Activated T-helper 2 cell treated with anti-CD3 and anti-CD28 coated beads, Interferon-gamma antibody, Interleukin-2, Interleukin-4, amounts not matched to agents 10 μg/mL and 5 μg/mL and 100 μg/mL, durations not matched to agents 14 hours and 24 hours and 36 hours (primary cell): ENCODE data around the gene GAPDHS. TPM values are rescaled to one million over a fixed set of nuclear protein-coding genes. Genes with fewer than 3 reads are reported as not detected.

Experiments
- DNase-seq: peaks from one replicate; pipeline ENCODE4 v3.0.0; 2021; ENCODE audit warnings: low spot score
- H3K27ac Mint-ChIP-seq: one replicate; pipeline ENCODE4 v1.8.0; 2021; ENCODE audit warnings: mixed read lengths
- H3K27me3 Mint-ChIP-seq: one replicate; pipeline ENCODE4 v1.8.0; 2021; ENCODE audit warnings: low read depth, mixed read lengths
- H3K36me3 Mint-ChIP-seq: one replicate; pipeline ENCODE4 v1.8.0; 2021; ENCODE audit warnings: low read depth, mixed read lengths
- H3K4me1 Mint-ChIP-seq: one replicate; pipeline ENCODE4 v1.8.0; 2021; ENCODE audit warnings: low read depth, mixed read lengths
- H3K4me3 Mint-ChIP-seq: one replicate; pipeline ENCODE4 v1.8.0; 2021; ENCODE audit warnings: low read depth, mild to moderate bottlenecking, moderate library complexity, mixed read lengths
- H3K9me3 Mint-ChIP-seq: one replicate; pipeline ENCODE4 v1.8.0; 2021; ENCODE audit warnings: mixed read lengths
- intact Hi-C: fragments of 100-400 bp; cut with micrococcal nuclease; formaldehyde crosslinking; loops from one replicate; pipeline ENCODE4 v1.15.1; 2023
- total RNA-seq: library from RNA; stranded (reverse); gene quantifications from 2 replicates; pipeline ENCODE4 v1.2.3, GENCODE V29; 2022

Gene GAPDHS
- total RNA-seq, 1 donor from 2014 or later: not detected

DNA sequence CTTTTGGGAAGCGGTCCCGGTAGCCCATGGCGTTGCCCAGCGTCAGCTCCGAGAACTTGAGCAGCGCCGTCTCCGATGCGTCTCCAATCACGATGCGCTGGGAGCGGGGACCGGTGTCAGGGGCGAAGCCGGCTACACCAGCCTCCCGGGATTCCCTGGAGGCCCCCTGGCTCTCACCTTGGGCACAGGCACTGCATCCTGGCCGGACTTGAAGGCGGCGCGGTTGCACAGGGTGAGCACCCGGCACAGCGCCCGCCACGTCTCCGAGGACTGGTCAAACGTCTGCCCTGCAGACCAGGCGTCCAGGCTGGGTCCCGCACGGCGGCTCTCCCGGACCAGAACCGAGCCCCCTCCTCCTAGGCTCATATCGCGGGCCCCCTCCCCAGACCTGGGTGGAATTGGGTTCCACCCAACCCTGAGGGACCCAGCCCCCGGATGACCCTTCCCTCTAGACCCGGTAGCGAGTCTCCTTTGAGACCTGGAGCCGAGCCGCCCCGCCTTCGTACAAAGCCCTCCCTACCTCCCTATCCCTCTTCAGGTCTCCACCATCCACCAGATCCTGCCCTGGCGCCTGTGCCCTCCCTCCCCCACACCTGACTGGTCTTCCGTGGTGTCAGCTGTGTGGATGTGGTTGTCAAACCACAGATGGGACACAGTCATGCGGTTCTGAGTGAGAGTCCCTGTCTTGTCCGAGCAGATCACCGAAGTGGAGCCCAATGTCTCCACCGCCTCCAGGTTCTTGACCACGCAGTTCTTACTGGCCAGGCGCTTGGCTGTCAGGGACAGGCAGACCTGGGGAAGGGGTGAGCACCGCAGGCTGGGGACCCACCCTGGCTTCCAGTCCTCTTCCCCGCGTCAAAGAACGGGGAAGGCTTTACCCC lies 25.4 kb downstream of the GAPDHS start:
- H3K4me1 Mint-ChIP-seq: peaks cover 2% of the 10 kb centered on the region
- peaks cover 34% of the 10 kb centered on the region for H3K27me3 Mint-ChIP-seq
- no peak for DNase-seq
- intact Hi-C loops: loop anchor here (10.0 kb wide), 1 partner anchor 136 kb away; no protein-coding TSS in a partner anchor
- no peaks in the 10 kb centered on the region for H3K36me3 Mint-ChIP-seq
- no peaks in the 10 kb centered on the region for H3K9me3 Mint-ChIP-seq
- H3K27ac Mint-ChIP-seq: no peak overlapping the region
- H3K4me3 Mint-ChIP-seq: no peak overlapping the region

DNA sequence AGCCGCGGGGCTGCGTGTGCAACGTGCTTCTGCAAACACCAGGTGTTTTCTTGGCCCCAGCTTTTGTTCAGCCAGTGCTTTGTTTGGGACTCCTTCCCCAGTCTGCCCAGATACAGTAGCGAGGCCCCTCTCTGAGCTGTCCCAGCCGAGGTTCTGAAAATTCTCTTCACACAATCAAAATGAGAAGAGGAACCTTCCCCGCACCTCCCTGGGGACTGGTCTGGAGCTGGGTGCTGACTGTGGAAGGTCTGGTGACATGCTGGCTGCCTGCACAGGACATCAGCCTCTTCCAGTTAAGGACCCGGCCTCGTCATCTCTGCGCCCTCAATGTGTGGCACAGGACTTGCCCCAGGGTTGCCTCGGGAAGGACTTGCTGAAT lies 26.0 kb downstream of the GAPDHS start:
- Mint-ChIP-seq H3K27me3 (peaks cover 34% of the 10 kb centered on the region), H3K9me3 (no peaks in the 10 kb centered on the region), H3K36me3 (no peaks in the 10 kb centered on the region), H3K4me1 (peaks cover 2% of the 10 kb centered on the region), H3K4me3 (no peak overlapping the region), H3K27ac (no peak overlapping the region)
- no peak for DNase-seq
- intact Hi-C loops: loop anchor here (10.0 kb wide), 1 partner anchor 136 kb away; no protein-coding TSS in a partner anchor

DNA sequence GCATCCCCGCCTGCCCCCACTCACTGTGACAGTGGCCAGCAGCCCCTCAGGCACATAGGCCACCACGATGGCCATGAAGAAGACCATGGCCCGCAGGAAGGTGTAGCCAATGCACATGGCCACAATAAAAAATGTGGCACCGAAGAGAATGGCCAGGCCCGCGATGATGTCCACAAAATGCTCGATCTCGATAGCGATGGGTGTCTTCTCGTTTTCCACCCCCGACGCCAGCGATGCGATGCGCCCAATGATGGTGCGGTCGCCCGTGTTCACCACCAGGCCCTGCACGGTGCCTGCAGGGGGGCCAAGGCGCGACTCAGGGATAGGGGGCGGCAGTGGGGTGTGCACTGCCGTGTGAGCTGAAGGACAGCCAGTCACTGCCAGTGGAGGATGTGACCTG lies 26.5 kb downstream of the GAPDHS start:
- no peak overlapping the region for H3K27ac Mint-ChIP-seq
- H3K4me3 Mint-ChIP-seq: no peak overlapping the region
- intact Hi-C loops: loop anchor here (10.0 kb wide), 1 partner anchor 135 kb away; no protein-coding TSS in a partner anchor
- H3K4me1 Mint-ChIP-seq: peaks cover 2% of the 10 kb centered on the region
- no peak for DNase-seq
- no peaks in the 10 kb centered on the region for H3K9me3 Mint-ChIP-seq
- no peaks in the 10 kb centered on the region for H3K36me3 Mint-ChIP-seq
- H3K27me3 Mint-ChIP-seq: peaks cover 34% of the 10 kb centered on the region

DNA sequence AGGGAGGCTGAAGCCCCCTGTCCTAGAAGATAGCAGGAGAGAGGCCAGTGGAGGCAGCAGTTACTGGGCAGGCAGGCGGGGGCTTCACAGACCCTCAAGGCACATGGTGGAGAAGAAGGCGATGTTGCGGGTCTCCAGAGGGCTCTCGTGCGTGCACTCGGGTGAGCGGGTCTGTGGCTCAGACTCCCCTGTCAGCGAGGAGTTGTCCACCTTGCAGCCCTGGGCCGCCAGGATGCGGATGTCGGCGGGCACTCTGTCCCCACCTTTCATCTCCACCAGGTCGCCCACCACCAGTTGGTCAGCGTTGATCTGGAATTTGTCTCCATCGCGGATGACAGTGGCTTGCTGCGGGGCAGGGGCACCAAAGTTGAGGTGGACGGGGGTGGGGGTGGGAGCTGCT lies 27.0 kb downstream of the GAPDHS start:
- H3K4me3 Mint-ChIP-seq: no peak overlapping the region
- intact Hi-C loops: no loop called here
- no peak overlapping the region for H3K27ac Mint-ChIP-seq
- DNase-seq: no peak
- H3K27me3 Mint-ChIP-seq: peaks cover 34% of the 10 kb centered on the region
- peaks cover 2% of the 10 kb centered on the region for H3K4me1 Mint-ChIP-seq
- H3K36me3 Mint-ChIP-seq: no peaks in the 10 kb centered on the region
- no peaks in the 10 kb centered on the region for H3K9me3 Mint-ChIP-seq

DNA sequence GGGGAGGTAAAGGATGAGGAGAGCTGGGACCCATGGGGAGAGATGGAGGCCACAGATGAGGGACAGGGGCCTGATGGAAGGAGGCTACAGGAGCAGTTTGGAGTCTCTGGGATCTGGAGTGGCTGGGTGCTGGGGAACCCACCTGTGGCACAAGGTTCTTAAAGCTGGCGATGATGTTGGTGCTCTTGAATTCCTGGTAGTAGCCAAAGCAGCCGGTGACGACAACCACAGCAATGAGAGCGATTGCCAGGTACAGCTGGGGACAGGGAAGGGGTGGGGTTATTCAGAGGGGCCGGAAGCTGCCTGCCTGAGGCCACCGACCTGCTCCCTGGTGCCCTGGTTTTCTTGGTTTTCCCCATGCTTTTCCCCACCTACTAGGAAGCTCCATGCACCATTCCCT lies 27.4 kb downstream of the GAPDHS start:
- Mint-ChIP-seq H3K4me3 (no peak overlapping the region), H3K4me1 (peaks cover 2% of the 10 kb centered on the region), H3K27ac (no peak overlapping the region), H3K36me3 (no peaks in the 10 kb centered on the region), H3K27me3 (peaks cover 34% of the 10 kb centered on the region), H3K9me3 (no peaks in the 10 kb centered on the region)
- intact Hi-C loops: no loop called here
- DNase-seq: no peak

- no peak for DNase-seq
- Mint-ChIP-seq H3K4me1 (peaks cover 2% of the 10 kb centered on the region), H3K27me3 (peaks cover 30% of the 10 kb centered on the region), H3K36me3 (no peaks in the 10 kb centered on the region), H3K4me3 (no peak overlapping the region), H3K9me3 (no peaks in the 10 kb centered on the region), H3K27ac (no peak overlapping the region)
- intact Hi-C loops: no loop called here
Measured at GRCh38 chr19:35561436-35561835, 28.2 kb downstream of the GAPDHS start.

- Mint-ChIP-seq H3K4me3 (no peak overlapping the region), H3K4me1 (no peaks in the 10 kb centered on the region), H3K27ac (no peak overlapping the region), H3K27me3 (peaks cover 25% of the 10 kb centered on the region), H3K36me3 (no peaks in the 10 kb centered on the region), H3K9me3 (no peaks in the 10 kb centered on the region)
- DNase-seq: no peak
- intact Hi-C loops: no loop called here
Measured at GRCh38 chr19:35562336-35562735, 29.1 kb downstream of the GAPDHS start.

DNA sequence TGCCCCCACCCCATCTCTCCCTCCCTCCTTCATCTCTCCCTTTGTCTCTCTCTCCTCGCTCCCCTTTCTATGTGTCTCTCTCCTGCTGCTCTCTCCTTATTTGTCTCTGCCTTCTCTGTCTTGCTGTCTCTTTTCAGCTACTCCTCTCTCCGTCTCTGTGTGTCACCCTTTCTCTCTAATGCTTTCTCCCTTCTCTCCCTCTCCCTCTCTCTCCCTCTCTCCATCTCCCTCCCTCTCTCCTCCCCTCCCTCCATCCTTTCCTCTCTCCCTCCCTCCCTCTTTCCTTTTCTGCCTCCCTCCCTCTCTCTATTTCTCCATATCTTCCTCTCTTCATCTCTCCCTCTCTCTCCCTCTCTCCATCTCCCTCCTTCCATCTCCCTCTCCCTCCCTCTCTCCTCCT lies 29.5 kb downstream of the GAPDHS start:
- intact Hi-C loops: no loop called here
- Mint-ChIP-seq H3K27me3 (peaks cover 25% of the 10 kb centered on the region), H3K4me1 (no peaks in the 10 kb centered on the region), H3K27ac (no peak overlapping the region), H3K4me3 (no peak overlapping the region), H3K36me3 (no peaks in the 10 kb centered on the region), H3K9me3 (no peaks in the 10 kb centered on the region)
- DNase-seq: no peak

GRCh38 chr19:35563207-35563829 lies 30.1 kb downstream of the GAPDHS start, which contains the start of gene ATP4A:
TSS of gene ATP4A (minus strand) at chr19:35563658. CDS start at chr19:35563629, 29 bp downstream.
- Mint-ChIP-seq H3K36me3 (no peaks in the 10 kb centered on the region), H3K27ac (no peak within 1 kb of the TSS), H3K4me1 (no peaks in the 10 kb centered on the region), H3K9me3 (no peaks in the 10 kb centered on the region), H3K27me3 (peaks cover 23% of the 10 kb centered on the region), H3K4me3 (no peak within 1 kb of the TSS)
- intact Hi-C loops: no loop called here
- DNase-seq: no peak

DNA sequence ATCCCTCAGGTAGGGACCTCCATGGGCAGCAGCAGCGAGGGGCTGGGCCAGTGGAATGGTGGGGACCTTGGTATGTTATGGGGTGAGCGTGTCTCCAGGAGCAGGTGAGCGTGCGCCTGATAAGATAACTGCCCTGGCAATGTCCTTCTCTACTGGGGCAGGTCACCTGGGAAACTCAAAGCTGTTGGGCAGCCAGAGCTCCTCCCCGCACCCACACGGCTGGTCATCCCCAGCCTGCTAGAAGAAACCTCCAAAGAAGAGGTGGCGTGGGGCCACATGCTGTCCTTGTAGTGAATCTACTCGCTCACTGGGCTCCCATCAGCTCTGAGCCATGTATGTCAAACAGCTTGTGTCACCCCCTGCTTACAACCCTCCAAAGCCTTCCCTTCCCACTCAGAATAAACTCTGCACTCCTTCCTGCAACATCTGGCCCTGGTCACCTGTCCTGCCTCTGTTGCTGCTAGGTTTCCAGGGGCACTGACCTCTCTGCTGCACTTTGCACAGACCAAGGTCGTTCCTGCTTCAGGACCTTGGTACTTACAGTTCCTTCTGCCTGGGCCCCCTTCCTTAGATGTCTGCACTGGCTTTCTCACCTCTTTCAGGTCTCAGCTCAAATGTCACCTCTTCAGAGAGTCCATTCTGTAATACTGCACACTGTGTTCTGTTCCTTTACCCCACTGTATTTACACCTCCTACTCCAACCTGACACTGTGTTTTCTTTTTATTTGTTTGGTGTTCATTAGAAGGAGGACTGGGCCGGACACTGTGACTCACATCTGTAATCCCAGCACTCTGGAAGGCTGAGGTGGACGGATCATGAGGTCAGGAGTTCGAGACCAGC lies 32.0 kb downstream of the GAPDHS start:
- Mint-ChIP-seq H3K27ac (no peak overlapping the region), H3K27me3 (peaks cover 10% of the 10 kb centered on the region), H3K4me3 (no peak overlapping the region)

GRCh38 chr19:35566738-35567137 lies 33.5 kb downstream of the GAPDHS start:
- intact Hi-C loops: no loop called here
- peaks cover 10% of the 10 kb centered on the region for H3K27me3 Mint-ChIP-seq
- no peaks in the 10 kb centered on the region for H3K36me3 Mint-ChIP-seq
- H3K4me3 Mint-ChIP-seq: no peak overlapping the region
- H3K27ac Mint-ChIP-seq: no peak overlapping the region
- H3K4me1 Mint-ChIP-seq: peaks cover 2% of the 10 kb centered on the region
- DNase-seq: no peak
- no peaks in the 10 kb centered on the region for H3K9me3 Mint-ChIP-seq

More for the DNA sequence above, 32.0 kb downstream of the GAPDHS start:
- Mint-ChIP-seq H3K4me1 (no peaks in the 10 kb centered on the region), H3K36me3 (no peaks in the 10 kb centered on the region), H3K9me3 (no peaks in the 10 kb centered on the region)
- intact Hi-C loops: no loop called here
- no peak for DNase-seq

GRCh38 chr19:35569281-35569781 lies 36.1 kb downstream of the GAPDHS start:
- intact Hi-C loops: no loop called here
- H3K36me3 Mint-ChIP-seq: no peaks in the 10 kb centered on the region
- no peaks in the 10 kb centered on the region for H3K9me3 Mint-ChIP-seq
- no peak for DNase-seq
- peaks cover 13% of the 10 kb centered on the region for H3K27me3 Mint-ChIP-seq
- H3K4me3 Mint-ChIP-seq: no peak overlapping the region
- no peak overlapping the region for H3K27ac Mint-ChIP-seq
- H3K4me1 Mint-ChIP-seq: peaks cover 2% of the 10 kb centered on the region
